ENCODE measurements around the gene CD209. TPM values are rescaled to one million over a fixed set of nuclear protein-coding genes. Genes with fewer than 3 reads are reported as not detected.

The CD209 gene
- polyA plus RNA-seq, 1 donor from 2014 or later, result not detected

DNA sequence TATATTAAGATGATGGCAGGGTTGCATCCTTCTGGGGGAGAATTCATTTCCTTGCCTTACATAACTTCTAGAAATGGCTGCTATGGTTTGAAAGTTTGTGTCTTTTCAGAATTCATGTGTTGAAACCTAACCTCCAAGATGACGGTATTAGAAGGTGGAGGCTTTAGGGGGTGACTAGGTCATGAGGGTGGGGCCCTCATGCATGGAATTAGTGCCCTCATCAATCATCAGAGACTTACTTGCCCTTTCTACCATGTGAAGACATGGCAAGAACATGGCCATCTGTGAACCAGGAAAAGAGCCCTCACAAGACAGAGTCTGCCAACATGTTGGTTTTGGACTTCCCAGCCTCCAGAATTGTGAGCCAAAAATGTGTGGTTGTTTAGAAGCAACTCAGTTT, 30.6 kb downstream of the CD209 start:
- Histone ChIP-seq H3K79me2 (replicated peaks; ENCODE audit: insufficient read depth, low read length) (no peaks in the 10 kb centered on the region), H3K27ac (ENCODE audit: low read length) (no peak overlapping the region), H3K27me3 (ENCODE audit: insufficient read depth, low read depth, low read length) (no peaks in the 10 kb centered on the region), H3K4me3 (ENCODE audit: low read length) (no peak overlapping the region), H3K36me3 (ENCODE audit: insufficient read depth, low read length) (no peaks in the 10 kb centered on the region), H3K9me2 (ENCODE audit: insufficient read depth, low read length) (no peaks in the 10 kb centered on the region), H3K9ac (ENCODE audit: low read length) (no peak overlapping the region), H4K20me1 (ENCODE audit: insufficient read depth) (no peaks in the 10 kb centered on the region), H3F3A (ENCODE audit: insufficient read depth, low read length, poor library complexity, severe bottlenecking) (no peaks in the 10 kb centered on the region), H3K4me2 (ENCODE audit: low read length) (no peak overlapping the region), H2AFZ (ENCODE audit: low read depth, low read length) (no peak overlapping the region), H3K9me3 (ENCODE audit: low read length) (no peaks in the 10 kb centered on the region)
- TF ChIP-seq SMC3 (conservative IDR thresholded peaks at IDR 0.05; ENCODE audit: poor library complexity) (no peak), EZH2 (IDR thresholded peaks at IDR 0.05; ENCODE audit: borderline replicate concordance, insufficient read depth, low read length, poor library complexity, severe bottlenecking) (no peak), RAD21 (conservative IDR thresholded peaks at IDR 0.05) (no peak), POLR2AphosphoS5 (IDR thresholded peaks at IDR 0.05) (no peak), EP300 (conservative IDR thresholded peaks at IDR 0.05; ENCODE audit: poor library complexity, severe bottlenecking) (no peak), TAF1 (IDR thresholded peaks at IDR 0.05; ENCODE audit: low read depth) (no peak), MXI1 (conservative IDR thresholded peaks at IDR 0.05; ENCODE audit: poor library complexity, severe bottlenecking) (no peak)
- TF ChIP-seq, protein P1, sequence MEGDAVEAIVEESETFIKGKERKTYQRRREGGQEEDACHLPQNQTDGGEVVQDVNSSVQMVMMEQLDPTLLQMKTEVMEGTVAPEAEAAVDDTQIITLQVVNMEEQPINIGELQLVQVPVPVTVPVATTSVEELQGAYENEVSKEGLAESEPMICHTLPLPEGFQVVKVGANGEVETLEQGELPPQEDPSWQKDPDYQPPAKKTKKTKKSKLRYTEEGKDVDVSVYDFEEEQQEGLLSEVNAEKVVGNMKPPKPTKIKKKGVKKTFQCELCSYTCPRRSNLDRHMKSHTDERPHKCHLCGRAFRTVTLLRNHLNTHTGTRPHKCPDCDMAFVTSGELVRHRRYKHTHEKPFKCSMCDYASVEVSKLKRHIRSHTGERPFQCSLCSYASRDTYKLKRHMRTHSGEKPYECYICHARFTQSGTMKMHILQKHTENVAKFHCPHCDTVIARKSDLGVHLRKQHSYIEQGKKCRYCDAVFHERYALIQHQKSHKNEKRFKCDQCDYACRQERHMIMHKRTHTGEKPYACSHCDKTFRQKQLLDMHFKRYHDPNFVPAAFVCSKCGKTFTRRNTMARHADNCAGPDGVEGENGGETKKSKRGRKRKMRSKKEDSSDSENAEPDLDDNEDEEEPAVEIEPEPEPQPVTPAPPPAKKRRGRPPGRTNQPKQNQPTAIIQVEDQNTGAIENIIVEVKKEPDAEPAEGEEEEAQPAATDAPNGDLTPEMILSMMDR (IDR thresholded peaks at IDR 0.05; ENCODE audit: poor library complexity, severe bottlenecking), result no peak
- TF ChIP-seq, protein P2, sequence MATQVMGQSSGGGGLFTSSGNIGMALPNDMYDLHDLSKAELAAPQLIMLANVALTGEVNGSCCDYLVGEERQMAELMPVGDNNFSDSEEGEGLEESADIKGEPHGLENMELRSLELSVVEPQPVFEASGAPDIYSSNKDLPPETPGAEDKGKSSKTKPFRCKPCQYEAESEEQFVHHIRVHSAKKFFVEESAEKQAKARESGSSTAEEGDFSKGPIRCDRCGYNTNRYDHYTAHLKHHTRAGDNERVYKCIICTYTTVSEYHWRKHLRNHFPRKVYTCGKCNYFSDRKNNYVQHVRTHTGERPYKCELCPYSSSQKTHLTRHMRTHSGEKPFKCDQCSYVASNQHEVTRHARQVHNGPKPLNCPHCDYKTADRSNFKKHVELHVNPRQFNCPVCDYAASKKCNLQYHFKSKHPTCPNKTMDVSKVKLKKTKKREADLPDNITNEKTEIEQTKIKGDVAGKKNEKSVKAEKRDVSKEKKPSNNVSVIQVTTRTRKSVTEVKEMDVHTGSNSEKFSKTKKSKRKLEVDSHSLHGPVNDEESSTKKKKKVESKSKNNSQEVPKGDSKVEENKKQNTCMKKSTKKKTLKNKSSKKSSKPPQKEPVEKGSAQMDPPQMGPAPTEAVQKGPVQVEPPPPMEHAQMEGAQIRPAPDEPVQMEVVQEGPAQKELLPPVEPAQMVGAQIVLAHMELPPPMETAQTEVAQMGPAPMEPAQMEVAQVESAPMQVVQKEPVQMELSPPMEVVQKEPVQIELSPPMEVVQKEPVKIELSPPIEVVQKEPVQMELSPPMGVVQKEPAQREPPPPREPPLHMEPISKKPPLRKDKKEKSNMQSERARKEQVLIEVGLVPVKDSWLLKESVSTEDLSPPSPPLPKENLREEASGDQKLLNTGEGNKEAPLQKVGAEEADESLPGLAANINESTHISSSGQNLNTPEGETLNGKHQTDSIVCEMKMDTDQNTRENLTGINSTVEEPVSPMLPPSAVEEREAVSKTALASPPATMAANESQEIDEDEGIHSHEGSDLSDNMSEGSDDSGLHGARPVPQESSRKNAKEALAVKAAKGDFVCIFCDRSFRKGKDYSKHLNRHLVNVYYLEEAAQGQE (IDR thresholded peaks at IDR 0.05; ENCODE audit: borderline replicate concordance), result no peak

DNA sequence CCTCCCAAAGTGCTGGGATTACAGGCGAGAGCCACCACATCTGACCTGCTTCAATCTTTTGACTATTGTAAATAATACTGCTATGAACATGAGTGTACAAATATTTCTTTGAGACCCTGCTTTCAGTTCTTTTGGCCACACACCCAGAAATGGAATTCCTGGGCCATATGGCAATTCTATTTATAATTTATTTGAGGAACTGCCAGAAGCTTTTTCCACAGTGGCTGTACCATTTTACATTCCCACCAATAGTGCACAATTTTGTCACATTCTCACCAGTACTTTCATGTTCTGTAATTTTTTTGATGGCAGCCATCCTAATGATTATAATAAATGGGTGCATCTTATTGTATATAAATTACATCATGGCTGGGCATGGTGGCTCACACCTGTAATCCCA, 31.7 kb downstream of the CD209 start:
- no peaks in the 10 kb centered on the region for H3K79me2 ChIP-seq (replicated peaks; ENCODE audit: insufficient read depth, low read length)
- no peak overlapping the region for H3K9ac ChIP-seq (ENCODE audit: low read length)
- no peak overlapping the region for H3K4me2 ChIP-seq (ENCODE audit: low read length)
- no peak overlapping the region for H2AFZ ChIP-seq (ENCODE audit: low read depth, low read length)
- H3K27me3 ChIP-seq (ENCODE audit: insufficient read depth, low read depth, low read length), result no peaks in the 10 kb centered on the region
- H3K9me3 ChIP-seq (ENCODE audit: low read length), result no peaks in the 10 kb centered on the region
- no peak overlapping the region for H3K4me3 ChIP-seq (ENCODE audit: low read length)
- no peaks in the 10 kb centered on the region for H3K36me3 ChIP-seq (ENCODE audit: insufficient read depth, low read length)
- no peaks in the 10 kb centered on the region for H4K20me1 ChIP-seq (ENCODE audit: insufficient read depth)
- H3K27ac ChIP-seq (ENCODE audit: low read length), result no peak overlapping the region
- no peaks in the 10 kb centered on the region for H3K9me2 ChIP-seq (ENCODE audit: insufficient read depth, low read length)
- no peaks in the 10 kb centered on the region for H3F3A ChIP-seq (ENCODE audit: insufficient read depth, low read length, poor library complexity, severe bottlenecking)
- TF ChIP-seq RAD21 (conservative IDR thresholded peaks at IDR 0.05) (no peak), POLR2AphosphoS5 (IDR thresholded peaks at IDR 0.05) (no peak)
- TF ChIP-seq, protein P1 (IDR thresholded peaks at IDR 0.05; ENCODE audit: poor library complexity, severe bottlenecking), result no peak
